GM12878 (cell line): ENCODE data around the gene TNFAIP8L3. TPM values are rescaled to one million over a fixed set of nuclear protein-coding genes. Genes with fewer than 3 reads are reported as not detected.

Source experiments
- ATAC-seq: fragments of 200-7000 bp; cut with Tn5 transposase; 3 replicates; pipeline ENCODE4 v1.9.1; 2020; ENCODE audit warnings: mild to moderate bottlenecking, moderate library complexity
- BruUV-seq: library from RNA; stranded (reverse); fragments of 400-500 nt; replicated peaks from 2 replicates; lab custom pipeline; 2021; lab: Mats Ljungman, UMichigan
- CTCF ChIA-PET: fragments of 300-600 bp; sonication (Branson Sonifier 250); formaldehyde crosslinking; extraction: SDS; loops from one replicate; lab custom pipeline; 2021; ENCODE audit warnings: inconsistent platforms; lab: Yijun Ruan, JAX
- POLR2A ChIA-PET: fragments of 350-600 bp; formaldehyde crosslinking; extraction: SDS; loops from one replicate; lab custom pipeline; 2021; ENCODE audit warnings: inconsistent platforms; lab: Charles Lee
- RAD21 ChIA-PET: fragments of 300-600 bp; sonication (Branson Sonifier 250); formaldehyde crosslinking; loops from one replicate; lab custom pipeline; 2023; ENCODE audit warnings: antibody characterized with exemption; ENCODE audit not compliant: unreplicated experiment; lab: Charles Lee
- SMC1A ChIA-PET: fragments of 300-600 bp; sonication (Branson Sonifier 250); formaldehyde crosslinking; loops from one replicate; lab custom pipeline; 2023; ENCODE audit not compliant: unreplicated experiment, uncharacterized antibody; lab: Charles Lee
- DNase-seq: peaks from one replicate; pipeline ENCODE4 v3.0.0-alpha.2; 2011; ENCODE audit warnings: low read depth, low spot score
- FAIRE-seq: peaks from 3 replicates; lab custom pipeline; 2011; peaks lifted over from hg19 to GRCh38; lab: Jason Lieb, UNC
- H2AFZ ChIP-seq: 2 replicates; pipeline ENCODE4 v1.6.0; 2011; ENCODE audit warnings: low read depth, low read length, control low read depth; ENCODE audit not compliant: control insufficient read depth
- H3K27ac ChIP-seq: 2 replicates; pipeline ENCODE4 v1.5.1; 2011; ENCODE audit warnings: control low read depth; ENCODE audit not compliant: control insufficient read depth, insufficient read depth
- H3K27me3 ChIP-seq, 2 experiments: replicated peaks in 1 of 2; 2 replicates each; pipeline versions ENCODE4 v1.6.0 to v1.6.1; 2011; ENCODE audit warnings: low read length in 1 of 2; ENCODE audit not compliant: control insufficient read depth in 2 of 2, insufficient read depth in 2 of 2
- H3K36me3 ChIP-seq, 2 experiments: 2 replicates each; pipeline ENCODE4 v1.5.1; 2011; ENCODE audit warnings: low read length in 1 of 2; ENCODE audit not compliant: control insufficient read depth in 2 of 2, insufficient read depth in 2 of 2
- H3K4me1 ChIP-seq: 2 replicates; pipeline ENCODE4 v1.6.1; 2011; ENCODE audit warnings: mild to moderate bottlenecking, low read length, moderate library complexity, mixed read lengths; ENCODE audit not compliant: control insufficient read depth, insufficient read depth
- H3K4me2 ChIP-seq: 2 replicates; pipeline ENCODE4 v1.6.0; 2011; ENCODE audit warnings: control low read depth; ENCODE audit not compliant: control insufficient read depth, insufficient read depth
- H3K4me3 ChIP-seq: fragments of 200-600 bp; sonication (generic); 2 replicates; pipeline ENCODE4 v1.5.1; 2016
- H3K79me2 ChIP-seq: 2 replicates; pipeline ENCODE4 v1.6.0; 2011; ENCODE audit warnings: low read length; ENCODE audit not compliant: control insufficient read depth, insufficient read depth
- H3K9ac ChIP-seq: 2 replicates; pipeline ENCODE4 v1.8.0; 2011; ENCODE audit warnings: low read length, control low read depth, mixed read lengths; ENCODE audit not compliant: control insufficient read depth, insufficient read depth
- H3K9me3 ChIP-seq: replicated peaks from 3 replicates; pipeline ENCODE4 v1.5.1; 2011; ENCODE audit warnings: mild to moderate bottlenecking, low read length; ENCODE audit not compliant: control insufficient read depth, insufficient read depth
- H4K20me1 ChIP-seq: 2 replicates; pipeline ENCODE4 v1.6.0; 2011; ENCODE audit not compliant: control insufficient read depth, insufficient read depth
- ATF2 ChIP-seq: IDR thresholded peaks from 2 replicates; pipeline ENCODE4 v1.6.1; 2012; ENCODE audit warnings: low read length, inconsistent platforms
- CBFB ChIP-seq: IDR thresholded peaks from 2 replicates; pipeline ENCODE4 v1.6.1; 2016; ENCODE audit warnings: antibody characterized with exemption, low read depth
- CTCF ChIP-seq, 3 experiments: IDR thresholded peaks in 2 of 3; conservative IDR thresholded peaks in 1 of 3; 2 replicates each; pipeline ENCODE4 v1.5.1; 2011; ENCODE audit warnings: low read depth in 3 of 3, low read length in 3 of 3, mild to moderate bottlenecking in 3 of 3, control low read depth in 2 of 3, moderate library complexity in 2 of 3, inconsistent platforms in 1 of 3, mixed read lengths in 1 of 3; ENCODE audit not compliant: control insufficient read depth in 2 of 3, insufficient read depth in 1 of 3; ENCODE audit errors: extremely low read depth in 1 of 3
- MTA2 ChIP-seq: fragments of 450-650 bp; IDR thresholded peaks from 2 replicates; pipeline ENCODE4 v1.6.1; 2016; ENCODE audit warnings: low read depth, mild to moderate bottlenecking, moderate library complexity
- MYB ChIP-seq: fragments of 150-350 bp; IDR thresholded peaks from 2 replicates; pipeline ENCODE4 v1.6.1; 2014; ENCODE audit warnings: mild to moderate bottlenecking, low read depth, low read length, borderline replicate concordance
- POLR2AphosphoS5 ChIP-seq: IDR thresholded peaks from 2 replicates; pipeline ENCODE4 v1.6.1; 2011; ENCODE audit warnings: mild to moderate bottlenecking, low read length, inconsistent platforms
- TAF1 ChIP-seq: IDR thresholded peaks from 2 replicates; pipeline ENCODE4 v1.6.1; 2011; ENCODE audit warnings: mild to moderate bottlenecking, low read depth, low read length, borderline replicate concordance
- WGBS: methylation state at CpG from one replicate; pipeline ENCODE4 v1.1.6; 2016; ENCODE audit warnings: low lambda C conversion rate; ENCODE audit not compliant: insufficient replicate concordance, insufficient coverage; ENCODE audit errors: missing lambda C conversion rate; 5-methylcytosine and 5-hydroxymethylcytosine counted together
- in situ Hi-C: fragments of 300-500 bp; cut with MboI; formaldehyde crosslinking; loops from 9 replicates; pipeline ENCODE4 v1.14.3; 2018; ENCODE audit warnings: mixed read lengths
- intact Hi-C: fragments of 100-400 bp; cut with micrococcal nuclease; formaldehyde crosslinking; loops from one replicate; pipeline ENCODE4 v1.14.2; 2022; ENCODE audit not compliant: unreplicated experiment
- polyA plus RNA-seq, 11 experiments: library from polyadenylated mRNA; depleted of rRNA in 4 of 11; unstranded in 6 of 11; stranded (reverse) in 5 of 11; fragments of >200 nt; fragmentation: Nextera tagmentation in 4 of 11; fragmentation: Illumina TruSeq in 1 of 11; extraction: Ambion mirVana in 4 of 11; extraction: Trizol in 1 of 11; gene quantifications; 1 replicate in 1 of 11; 2 replicates in 10 of 11; pipeline versions ENCODE4 v1.2.1 to v1.2.3, GENCODE V29; 2011 to 2016; ENCODE audit warnings: inconsistent platforms in 2 of 11, missing spikeins in 2 of 11, low read depth in 1 of 11
- total RNA-seq, 4 experiments: library from RNA; depleted of rRNA in 3 of 4; stranded (reverse); fragments of >200 nt in 3 of 4; fragmentation: Illumina TruSeq in 1 of 4; extraction: Trizol in 1 of 4; gene quantifications; 2 replicates each; pipeline versions ENCODE4 v1.2.1 to v1.2.3, GENCODE V29; 2013 to 2021
- TF ChIP-seq, protein P1 (sequence below): IDR thresholded peaks from 2 replicates; pipeline ENCODE4 v1.6.1; 2012; ENCODE audit warnings: low read depth, low read length, improper control_type of control experiment

TNFAIP8L3 gene
- total and polyA plus RNA-seq, 10 of the 15 experiments (the other 5 are each of a cell fraction or from before 2014, with no cell fraction given): 0.22 TPM; not detected in 9

GRCh38 chr15:51100785-51101489 is 6.2 kb upstream of the TNFAIP8L3 start:
- Histone ChIP-seq H3K9ac (no peak overlapping the region), H3K36me3 (no peaks in the 10 kb centered on the region), H3K27me3 (peaks cover 2 to 7% of the 10 kb centered on the region in 2 experiments; a peak in 3 of 4 replicates), H3K4me1 (no peaks in the 10 kb centered on the region), H3K4me3 (no peak overlapping the region)
- POLR2A ChIA-PET: interaction anchor here (0.6 kb wide), 1 partner anchor 14 kb away, joined by 4 read pairs; no protein-coding TSS in a partner anchor
- 60% methylated on average over 9 of the region's 9 CpGs for WGBS
- FAIRE-seq: no peak
- no TSS peak for BruUV-seq
- intact Hi-C loops: no loop called here
- TF ChIP-seq POLR2AphosphoS5 (no peak), CBFB (no peak), MYB (no peak), TAF1 (no peak), ATF2 (no peak), CTCF (IDR thresholded peaks at IDR 0.05 in 2 of 3, conservative IDR thresholded peaks at IDR 0.05 in 1 of 3; ENCODE audit: control insufficient read depth in 2 of 3, extremely low read depth in 1 of 3, insufficient read depth in 1 of 3, low read depth in 3 of 3, low read length in 3 of 3) (no peak), MTA2 (no peak)
- TF ChIP-seq, protein P1, sequence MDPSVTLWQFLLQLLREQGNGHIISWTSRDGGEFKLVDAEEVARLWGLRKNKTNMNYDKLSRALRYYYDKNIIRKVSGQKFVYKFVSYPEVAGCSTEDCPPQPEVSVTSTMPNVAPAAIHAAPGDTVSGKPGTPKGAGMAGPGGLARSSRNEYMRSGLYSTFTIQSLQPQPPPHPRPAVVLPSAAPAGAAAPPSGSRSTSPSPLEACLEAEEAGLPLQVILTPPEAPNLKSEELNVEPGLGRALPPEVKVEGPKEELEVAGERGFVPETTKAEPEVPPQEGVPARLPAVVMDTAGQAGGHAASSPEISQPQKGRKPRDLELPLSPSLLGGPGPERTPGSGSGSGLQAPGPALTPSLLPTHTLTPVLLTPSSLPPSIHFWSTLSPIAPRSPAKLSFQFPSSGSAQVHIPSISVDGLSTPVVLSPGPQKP: no peak
- TF ChIP-seq, all 136 proteins: peak for 0
- in situ Hi-C loops: no loop called here
- H2AFZ ChIP-seq: no peak overlapping the region
- H3K27ac ChIP-seq: no peak overlapping the region
- no peaks in the 10 kb centered on the region for H3K9me3 ChIP-seq
- ChIA-PET SMC1A (interaction anchor here (1.4 kb wide), 1 partner anchor 12 kb away, joined by 3 read pairs; no protein-coding TSS in a partner anchor), RAD21 (interaction anchor here (1.2 kb wide), 1 partner anchor 10 kb away, joined by 3 read pairs; no protein-coding TSS in a partner anchor), CTCF (interaction anchor here (0.8 to 1.0 kb wide), 2 partner anchors 19 to 31 kb away, joined by 3 read pairs; no protein-coding TSS in a partner anchor)
- DNase-seq (no peak), ATAC-seq (no peak)
- no peaks in the 10 kb centered on the region for H3K79me2 ChIP-seq
- H3K4me2 ChIP-seq: no peak overlapping the region
- H4K20me1 ChIP-seq: no peaks in the 10 kb centered on the region
